ENCODE data around the gene WFS1. TPM values are rescaled to one million over a fixed set of nuclear protein-coding genes. Genes with fewer than 3 reads are reported as not detected.

The WFS1 gene
- total and polyA plus RNA-seq, 2 of the 8 experiments (the other 6 are each of a cell fraction or from before 2014, with no cell fraction given): 29.1 to 43.1 TPM

DNA sequence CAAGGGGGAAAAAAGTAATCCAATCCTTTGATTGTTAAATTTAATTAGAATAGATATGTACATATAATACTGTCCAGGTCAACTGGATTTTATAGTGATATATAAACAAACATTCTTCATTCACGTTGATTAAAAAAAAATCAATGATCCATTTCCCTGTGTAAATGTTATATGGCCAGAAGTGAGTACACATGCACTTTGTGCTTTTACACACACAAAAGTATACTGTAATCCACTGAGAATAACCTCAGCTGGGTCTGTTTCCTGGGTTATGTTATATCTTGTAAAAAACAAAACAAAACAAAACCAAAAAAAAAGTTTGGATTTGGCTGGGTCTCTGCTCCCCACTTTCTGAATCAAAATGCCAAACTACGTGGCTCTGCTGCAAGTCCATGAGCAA lies 51.7 kb downstream of the WFS1 start:
- Histone ChIP-seq H2BK12ac (ENCODE audit: low read depth, low read length) (no peak overlapping the region), H3K27me3 (replicated peaks in 1 of 4; ENCODE audit: control insufficient read depth in 3 of 4, extremely low read depth in 1 of 4, insufficient read depth in 3 of 4, low read length in 3 of 4) (no peaks in the 10 kb centered on the region), H2AK5ac (ENCODE audit: low read depth, low read length) (no peak overlapping the region), H3K14ac (ENCODE audit: insufficient read length) (no peak overlapping the region), H3K4me3 (ENCODE audit: extremely low read depth in 1 of 4, insufficient read depth in 2 of 4, low read depth in 3 of 4, low read length in 4 of 4) (no peak overlapping the region), H2BK5ac (ENCODE audit: low read depth, low read length) (no peak overlapping the region), H4K91ac (replicated peaks; ENCODE audit: insufficient read length, low read length) (no peak overlapping the region), H2BK15ac (ENCODE audit: low read length) (no peak overlapping the region), H3K23me2 (ENCODE audit: low read depth, low read length) (no peaks in the 10 kb centered on the region), H2AFZ (ENCODE audit: low read length) (no peak overlapping the region), H2BK20ac (ENCODE audit: low read length) (no peak overlapping the region), H3K4ac (replicated peaks; ENCODE audit: insufficient read length, low read depth, low read length) (no peak overlapping the region), H4K20me1 (replicated peaks in 1 of 2; ENCODE audit: control insufficient read depth in 1 of 2, insufficient read depth in 2 of 2, low read length in 2 of 2) (no peaks in the 10 kb centered on the region), H4K8ac (ENCODE audit: extremely low read depth, insufficient read depth, low read length) (no peak overlapping the region), H3K27ac (ENCODE audit: low read depth, low read length) (no peak overlapping the region), H3K4me1 (replicated peaks in 1 of 4; ENCODE audit: control insufficient read depth in 3 of 4, insufficient read depth in 4 of 4, low read length in 3 of 4) (peaks cover 0 to 8% (median 3%) of the 10 kb centered on the region in 4 experiments; a peak in 3 of 7 replicates), H3K36me3 (ENCODE audit: control insufficient read depth in 2 of 4, insufficient read depth in 4 of 4, low read length in 3 of 4) (no peaks in the 10 kb centered on the region), H4K5ac (ENCODE audit: insufficient read length, low read depth, low read length) (no peak overlapping the region), H3K79me2 (ENCODE audit: control insufficient read depth in 1 of 2, insufficient read depth in 2 of 2, low read length in 2 of 2) (no peaks in the 10 kb centered on the region), H3K4me2 (ENCODE audit: insufficient read depth in 1 of 2, low read depth in 2 of 2, low read length in 2 of 2) (no peak overlapping the region), H2BK120ac (replicated peaks; ENCODE audit: low read depth, low read length) (no peak overlapping the region), H3K18ac (ENCODE audit: extremely low read depth, low read length) (no peak overlapping the region), H3K23ac (ENCODE audit: insufficient read length) (no peak overlapping the region), H3K79me1 (ENCODE audit: low read depth, low read length) (no peaks in the 10 kb centered on the region), H3K9me3 (ENCODE audit: insufficient read depth in 2 of 2, low read depth in 1 of 2, low read length in 1 of 2) (no peaks in the 10 kb centered on the region; a peak in 1 of 4 replicates), H3K56ac (replicated peaks; ENCODE audit: insufficient read length, low read depth, low read length) (no peak overlapping the region), H3K9ac (replicated peaks in 1 of 4; ENCODE audit: extremely low read depth in 1 of 4, low read depth in 3 of 4, low read length in 3 of 4) (no peak overlapping the region)
- TF ChIP-seq BRCA1 (IDR thresholded peaks at IDR 0.05; ENCODE audit: low read depth, low read length) (no peak), PHF8 (conservative IDR thresholded peaks at IDR 0.05; ENCODE audit: low read depth, low read length) (no peak), TBP (IDR thresholded peaks at IDR 0.05; ENCODE audit: low read depth, low read length) (no peak), CREB1 (IDR thresholded peaks at IDR 0.05) (no peak), SIN3A (conservative IDR thresholded peaks at IDR 0.05 in 1 of 2, IDR thresholded peaks at IDR 0.05 in 1 of 2; ENCODE audit: low read depth in 1 of 2, low read length in 2 of 2) (no peak), SP1 (IDR thresholded peaks at IDR 0.05; ENCODE audit: low read depth, low read length) (no peak), TAF7 (optimal IDR thresholded peaks at IDR 0.05; ENCODE audit: borderline replicate concordance, low read depth, low read length) (no peak), HDAC2 (IDR thresholded peaks at IDR 0.05; ENCODE audit: borderline replicate concordance in 1 of 2, low read depth in 2 of 2, low read length in 2 of 2) (no peak), GTF2F1 (IDR thresholded peaks at IDR 0.05; ENCODE audit: borderline replicate concordance, low read depth, low read length) (no peak)
- FAIRE-seq: no peak
- DNase-seq (ENCODE audit: low read depth in 1 of 2, low spot score in 2 of 2): no peak
- ChIA-PET CTCF (ENCODE audit: partially characterized antibody) (interaction anchor here (1.6 to 22.3 kb wide), 3 partner anchors 10 to 60 kb away, joined by 5 to 908 read pairs (median 38); partner anchors contain the start of gene WFS1), POLR2A (ENCODE audit: partially characterized antibody) (no interaction called here)
- WGBS, 2 experiments (ENCODE audit: extremely low coverage in 1 of 2, insufficient coverage in 1 of 2, insufficient read length in 1 of 2, insufficient replicate concordance in 2 of 2, low coverage in 1 of 2, low lambda C conversion rate in 2 of 2, missing lambda C conversion rate in 1 of 2): 91% methylated on average over 2 of the region's 2 CpGs; no CpG with 5 or more reads in 1 of the 2 experiments
